ENCODE measurements around the gene OSGEP.
A peak's percentile ranks its signal among the peaks of the same experiment; 100 is the strongest.

Gene OSGEP

GRCh38 chr14:20428802-20429201, 25.8 kb downstream of the OSGEP start:
- DNase-seq, result no peak

GRCh38 chr14:20428010-20428365, 26.6 kb downstream of the OSGEP start:
- DNase-seq, result no peak

GRCh38 chr14:20427231-20428009, 27.2 kb downstream of the OSGEP start:
- no peak for DNase-seq

- no peak for DNase-seq
These were observed 29.8 kb downstream of the OSGEP start for GRCh38 chr14:20424851-20425250.

- no peak for DNase-seq
These were observed 31.7 kb downstream of the OSGEP start for GRCh38 chr14:20422886-20423285.

- DNase-seq, result no peak
These were observed 33.3 kb downstream of the OSGEP start for GRCh38 chr14:20421267-20421666.

GRCh38 chr14:20419419-20419818, 35.2 kb downstream of the OSGEP start:
- no peak for DNase-seq

GRCh38 chr14:20418501-20418909, 36.1 kb downstream of the OSGEP start:
- DNase-seq, result no peak

GRCh38 chr14:20417250-20418186, 37.1 kb downstream of the OSGEP start:
- no peak for DNase-seq

- DNase-seq, result no peak
These were observed 38.4 kb downstream of the OSGEP start for GRCh38 chr14:20416223-20416622.

GRCh38 chr14:20415782-20416206, 38.8 kb downstream of the OSGEP start:
- peak; percentile 32 for DNase-seq

GRCh38 chr14:20413744-20414082, 40.9 kb downstream of the OSGEP start:
- no peak for DNase-seq

GRCh38 chr14:20412876-20413743, 41.5 kb downstream of the OSGEP start, which contains the start of gene TEP1:
TSS of gene TEP1 (minus strand) at chr14:20413501. CDS start at chr14:20408439, 5,062 bp downstream.
- peak; percentile 92 for DNase-seq

GRCh38 chr14:20412411-20412810, 42.2 kb downstream of the OSGEP start:
- DNase-seq, result no peak

- DNase-seq, result no peak
These were observed 45.4 kb downstream of the OSGEP start for GRCh38 chr14:20409226-20409625.

- DNase-seq, result no peak
These were observed 51.1 kb downstream of the OSGEP start for GRCh38 chr14:20403521-20403920.

- no peak for DNase-seq
These were observed 53.5 kb downstream of the OSGEP start for GRCh38 chr14:20400965-20401593.

- DNase-seq, result no peak
These were observed 54.0 kb downstream of the OSGEP start for GRCh38 chr14:20400589-20400964.

- no peak for DNase-seq
These were observed 57.1 kb downstream of the OSGEP start for GRCh38 chr14:20397511-20397910.

All from retina (tissue), 1 donor.